MM.1S (cell line): ENCODE measurements around the gene ARID4A.
A peak's percentile ranks its signal among the peaks of the same experiment; 100 is the strongest.

Experiments
- DNase-seq: peaks from one replicate; pipeline ENCODE4 v3.0.0-alpha.2; 2015
- H2AFZ ChIP-seq: fragments of 300-600 bp; sonication (generic); 2 replicates; pipeline ENCODE4 v1.6.0; 2016; ENCODE audit warnings: antibody characterized with exemption, low read length
- H3F3A ChIP-seq: fragments of 300-600 bp; sonication (generic); 2 replicates; pipeline ENCODE4 v1.6.1; 2016; ENCODE audit warnings: mild to moderate bottlenecking, antibody characterized with exemption, low read length, moderate library complexity, mixed read lengths; ENCODE audit not compliant: insufficient read depth
- H3K27ac ChIP-seq: fragments of 300-600 bp; sonication (generic); 2 replicates; pipeline ENCODE4 v1.5.1; 2016; ENCODE audit warnings: mild to moderate bottlenecking, low read length
- H3K27me3 ChIP-seq: fragments of 300-600 bp; sonication (generic); replicated peaks from 2 replicates; pipeline ENCODE4 v1.6.0; 2016; ENCODE audit warnings: low read length; ENCODE audit not compliant: insufficient read depth
- H3K36me3 ChIP-seq: fragments of 300-600 bp; sonication (generic); replicated peaks from 2 replicates; pipeline ENCODE4 v1.6.1; 2016; ENCODE audit warnings: mild to moderate bottlenecking, low read length, mixed read lengths; ENCODE audit not compliant: insufficient read depth
- H3K4me1 ChIP-seq: fragments of 300-600 bp; sonication (generic); 2 replicates; pipeline ENCODE4 v1.6.1; 2016; ENCODE audit warnings: low read length, mixed read lengths
- H3K4me2 ChIP-seq: fragments of 300-600 bp; sonication (generic); 2 replicates; pipeline ENCODE4 v1.6.0; 2016; ENCODE audit warnings: low read depth, low read length
- H3K4me3 ChIP-seq: fragments of 300-600 bp; sonication (generic); 2 replicates; pipeline ENCODE4 v1.5.1; 2016; ENCODE audit warnings: low read length, mixed read lengths
- H3K79me2 ChIP-seq: fragments of 300-600 bp; sonication (generic); 2 replicates; pipeline ENCODE4 v1.6.1; 2016; ENCODE audit warnings: mixed run types, low read length, mixed read lengths
- H3K9ac ChIP-seq: fragments of 300-600 bp; sonication (generic); 2 replicates; pipeline ENCODE4 v1.6.1; 2016; ENCODE audit warnings: low read length, mixed read lengths
- H3K9me2 ChIP-seq: fragments of 300-600 bp; sonication (generic); replicated peaks from 2 replicates; pipeline ENCODE4 v1.6.1; 2016; ENCODE audit warnings: mild to moderate bottlenecking, low read length, mixed read lengths; ENCODE audit not compliant: insufficient read depth
- H3K9me3 ChIP-seq: fragments of 300-600 bp; sonication (generic); replicated peaks from 2 replicates; pipeline ENCODE4 v1.6.1; 2016; ENCODE audit warnings: mild to moderate bottlenecking, low read length, mixed read lengths; ENCODE audit not compliant: insufficient read depth
- H4K20me1 ChIP-seq: fragments of 300-600 bp; sonication (generic); 2 replicates; pipeline ENCODE4 v1.6.1; 2016; ENCODE audit warnings: mild to moderate bottlenecking, low read length, moderate library complexity, mixed read lengths; ENCODE audit not compliant: insufficient read depth
- EZH2 ChIP-seq: fragments of 300-600 bp; sonication (generic); optimal IDR thresholded peaks from 2 replicates; pipeline ENCODE3; 2017; ENCODE audit warnings: low read depth, mild to moderate bottlenecking, antibody characterized with exemption, low read length, mixed read lengths
- EZH2phosphoT487 ChIP-seq: fragments of 300-600 bp; sonication (generic); IDR thresholded peaks from 2 replicates; pipeline ENCODE4 v1.6.1; 2018; ENCODE audit warnings: antibody characterized with exemption, low read length
- TF ChIP-seq, protein P1 (sequence below): fragments of 300-600 bp; sonication (generic); IDR thresholded peaks from 2 replicates; pipeline ENCODE4 v1.5.1; 2016; ENCODE audit warnings: antibody characterized with exemption, low read length, mixed read lengths

The ARID4A gene

DNA sequence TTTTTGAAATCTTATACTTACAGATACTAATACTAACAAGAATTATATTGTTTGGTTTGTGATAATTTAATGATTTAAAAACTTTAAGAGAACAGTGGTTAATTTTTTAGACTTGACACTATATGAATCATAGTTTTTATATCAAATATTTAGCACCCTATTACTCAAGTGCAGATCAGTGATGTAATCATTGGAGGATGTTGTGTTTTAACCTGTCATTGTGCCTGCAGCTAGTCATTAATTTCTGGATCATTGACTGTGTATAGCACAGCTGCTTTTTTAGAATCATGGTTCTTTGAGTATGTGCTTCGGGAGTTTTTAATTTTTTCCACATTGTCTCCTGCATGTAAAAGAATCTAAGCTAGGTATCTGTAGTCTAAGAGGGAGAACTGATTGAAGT, 17.3 kb downstream of the ARID4A start:
- Histone ChIP-seq H2AFZ (no peak overlapping the region), H3K27me3 (no peaks in the 10 kb centered on the region), H3K36me3 (no peaks in the 10 kb centered on the region), H3K4me2 (no peak overlapping the region), H3K27ac (no peak overlapping the region), H3K9ac (no peak overlapping the region), H3K79me2 (no peaks in the 10 kb centered on the region), H3K9me2 (no peaks in the 10 kb centered on the region), H3K9me3 (no peaks in the 10 kb centered on the region), H3K4me1 (no peaks in the 10 kb centered on the region), H3K4me3 (no peak overlapping the region), H4K20me1 (no peaks in the 10 kb centered on the region), H3F3A (no peaks in the 10 kb centered on the region)
- no peak for TF ChIP-seq EZH2phosphoT487
- TF ChIP-seq EZH2, result no peak
- TF ChIP-seq, protein P1, sequence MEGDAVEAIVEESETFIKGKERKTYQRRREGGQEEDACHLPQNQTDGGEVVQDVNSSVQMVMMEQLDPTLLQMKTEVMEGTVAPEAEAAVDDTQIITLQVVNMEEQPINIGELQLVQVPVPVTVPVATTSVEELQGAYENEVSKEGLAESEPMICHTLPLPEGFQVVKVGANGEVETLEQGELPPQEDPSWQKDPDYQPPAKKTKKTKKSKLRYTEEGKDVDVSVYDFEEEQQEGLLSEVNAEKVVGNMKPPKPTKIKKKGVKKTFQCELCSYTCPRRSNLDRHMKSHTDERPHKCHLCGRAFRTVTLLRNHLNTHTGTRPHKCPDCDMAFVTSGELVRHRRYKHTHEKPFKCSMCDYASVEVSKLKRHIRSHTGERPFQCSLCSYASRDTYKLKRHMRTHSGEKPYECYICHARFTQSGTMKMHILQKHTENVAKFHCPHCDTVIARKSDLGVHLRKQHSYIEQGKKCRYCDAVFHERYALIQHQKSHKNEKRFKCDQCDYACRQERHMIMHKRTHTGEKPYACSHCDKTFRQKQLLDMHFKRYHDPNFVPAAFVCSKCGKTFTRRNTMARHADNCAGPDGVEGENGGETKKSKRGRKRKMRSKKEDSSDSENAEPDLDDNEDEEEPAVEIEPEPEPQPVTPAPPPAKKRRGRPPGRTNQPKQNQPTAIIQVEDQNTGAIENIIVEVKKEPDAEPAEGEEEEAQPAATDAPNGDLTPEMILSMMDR, result no peak
- no peak for DNase-seq

DNA sequence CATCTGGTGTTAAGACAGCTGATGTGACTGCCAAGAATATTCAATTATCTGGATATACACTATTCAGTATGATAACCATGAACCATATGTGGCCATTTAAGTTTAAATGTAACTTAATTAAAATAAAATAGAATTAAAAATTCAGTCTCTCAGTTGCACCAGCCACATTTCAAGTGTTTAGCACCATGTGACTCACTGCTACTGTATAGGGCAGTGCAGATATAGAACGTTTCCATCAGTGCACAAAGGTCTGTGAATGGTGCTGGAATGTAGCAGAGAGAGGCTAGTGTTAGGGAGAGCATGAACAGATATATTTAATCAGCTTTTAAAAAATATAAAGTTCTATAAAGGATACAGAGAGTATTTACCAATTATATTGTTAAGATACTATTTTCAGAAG, 28.7 kb downstream of the ARID4A start:
- Histone ChIP-seq H3K27ac (no peak overlapping the region), H3K36me3 (no peaks in the 10 kb centered on the region), H3K4me2 (no peak overlapping the region), H3K4me3 (no peak overlapping the region), H3K27me3 (no peaks in the 10 kb centered on the region), H3K79me2 (no peaks in the 10 kb centered on the region), H3F3A (no peaks in the 10 kb centered on the region), H3K4me1 (0 out of 2 replicates have a peak, but pooled peaks cover 4% of the 10 kb centered on the region), H2AFZ (no peak overlapping the region), H3K9ac (no peak overlapping the region), H3K9me2 (no peaks in the 10 kb centered on the region), H3K9me3 (no peaks in the 10 kb centered on the region), H4K20me1 (no peaks in the 10 kb centered on the region)
- no peak for TF ChIP-seq EZH2
- TF ChIP-seq EZH2phosphoT487, result no peak
- TF ChIP-seq, protein P1, result no peak
- no peak for DNase-seq

DNA sequence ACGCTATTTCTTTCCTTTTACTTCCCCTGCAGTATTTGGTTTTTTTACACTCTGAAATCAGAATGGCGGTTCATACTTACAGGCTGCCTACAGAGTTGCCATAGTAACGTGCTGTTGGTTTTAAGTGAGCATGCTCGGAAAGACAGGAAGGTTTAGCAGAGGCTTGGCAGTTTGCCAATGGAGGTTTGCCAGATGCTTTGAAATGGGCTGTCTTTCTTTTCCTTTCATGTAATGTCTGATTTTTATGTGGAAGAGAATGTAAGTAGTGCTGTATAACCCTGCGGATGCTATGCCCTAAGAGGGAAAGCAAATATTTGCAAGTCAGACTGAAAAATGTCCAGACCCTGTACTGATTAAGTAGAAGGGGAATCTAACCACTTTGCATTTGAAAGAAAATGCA, 32.8 kb downstream of the ARID4A start:
- Histone ChIP-seq H3K4me2 (peak overlapping the region; percentile 50), H3F3A (no peaks in the 10 kb centered on the region), H3K4me3 (no peak overlapping the region), H3K27me3 (no peaks in the 10 kb centered on the region), H4K20me1 (no peaks in the 10 kb centered on the region), H3K9me2 (no peaks in the 10 kb centered on the region), H3K79me2 (no peaks in the 10 kb centered on the region), H3K36me3 (no peaks in the 10 kb centered on the region), H3K9me3 (no peaks in the 10 kb centered on the region), H2AFZ (0 out of 2 replicates have a peak overlapping the region, but pooled peaks have one; percentile 27), H3K27ac (peak overlapping the region; percentile 40; the same call in 1 of the 2 replicates), H3K9ac (no peak overlapping the region; the same call in 1 of the 2 replicates), H3K4me1 (0 out of 2 replicates have a peak, but pooled peaks cover 4% of the 10 kb centered on the region)
- DNase-seq, result peak; percentile 91
- TF ChIP-seq EZH2 (no peak), EZH2phosphoT487 (no peak)
- TF ChIP-seq, protein P1, result no peak
